Activated CD8-positive, alpha-beta memory T cell treated with anti-CD3 and anti-CD28 coated beads for 48 hours (primary cell): ENCODE measurements around the gene ZNF428.
"Not testable (repeated sequence)": the region's sequence is repeated elsewhere in the genome, so short reads cannot be mapped to it uniquely, and the experiment has no call there.

Experiments used
- DNase-seq, 3 experiments: peaks; one replicate each; pipeline ENCODE4 v3.0.0-alpha.2; 2020; ENCODE audit warnings: low read depth in 2 of 3, low spot score in 2 of 3

ZNF428 gene

GRCh38 chr19:43620061-43621001 lies 902 bp upstream of the ZNF428 start:
- no peak for DNase-seq

- no peak for DNase-seq
Observed at GRCh38 chr19:43618921-43619261, 538 bp downstream of the ZNF428 start.

GRCh38 chr19:43616954-43617353 lies 2.5 kb downstream of the ZNF428 start:
- DNase-seq: no peak

- no peak for DNase-seq
Observed at GRCh38 chr19:43616306-43616705, 3.1 kb downstream of the ZNF428 start.

- no peak for DNase-seq
Observed at GRCh38 chr19:43612374-43612773, 7.1 kb downstream of the ZNF428 start.

- no peak for DNase-seq
Observed at GRCh38 chr19:43611788-43612187, 7.6 kb downstream of the ZNF428 start, which contains the start of gene SRRM5. SRRM5 (plus strand) TSS chr19:43612088; CDS start chr19:43612122, 34 bp downstream.

GRCh38 chr19:43610493-43610892 lies 8.9 kb downstream of the ZNF428 start:
- DNase-seq: no peak

GRCh38 chr19:43609872-43610271 lies 9.6 kb downstream of the ZNF428 start:
- no peak for DNase-seq

GRCh38 chr19:43607238-43608205 lies 11.9 kb downstream of the ZNF428 start:
- no peak for DNase-seq

- DNase-seq: no peak
Observed at GRCh38 chr19:43606569-43607229, 12.7 kb downstream of the ZNF428 start.

GRCh38 chr19:43605875-43606568 lies 13.4 kb downstream of the ZNF428 start:
- no peak for DNase-seq

- not testable (repeated sequence) for DNase-seq
Observed at GRCh38 chr19:43600326-43600725, 19.1 kb downstream of the ZNF428 start.

GRCh38 chr19:43599635-43600295 lies 19.7 kb downstream of the ZNF428 start:
- DNase-seq: no peak

GRCh38 chr19:43598445-43599240 lies 20.8 kb downstream of the ZNF428 start:
- no peak for DNase-seq

- no peak for DNase-seq
Observed at GRCh38 chr19:43597876-43598275, 21.6 kb downstream of the ZNF428 start.

- DNase-seq: no peak
Observed at GRCh38 chr19:43596842-43597461, 22.5 kb downstream of the ZNF428 start.

GRCh38 chr19:43595999-43596841 lies 23.2 kb downstream of the ZNF428 start, which contains the start of the genes IRGQ and ZNF576:
IRGQ (minus strand) TSS chr19:43596134; CDS start chr19:43595338, 796 bp downstream.
ZNF576 (plus strand) TSS chr19:43596595; CDS start chr19:43597109, 514 bp downstream.
- DNase-seq: peak; percentile 99 to 100 (median 99)

- no peak for DNase-seq
Observed at GRCh38 chr19:43595605-43595998, 23.8 kb downstream of the ZNF428 start.
